OCI-LY7 (cell line): ENCODE results near the gene PLPP3. TPM values are rescaled to one million over a fixed set of nuclear protein-coding genes. Genes with fewer than 3 reads are reported as not detected.

Experiments
- BruUV-seq: library from RNA; stranded (reverse); fragments of 400-500 nt; replicated peaks from 2 replicates; lab custom pipeline; 2021; lab: Mats Ljungman, UMichigan
- CTCF ChIA-PET: fragments of 300-600 bp; sonication (Branson Sonifier 250); formaldehyde crosslinking; loops from one replicate; lab custom pipeline; 2022; ENCODE audit warnings: antibody characterized with exemption; ENCODE audit not compliant: unreplicated experiment; lab: Charles Lee
- POLR2A ChIA-PET: fragments of 300-600 bp; sonication (Branson Sonifier 250); formaldehyde crosslinking; loops from one replicate; lab custom pipeline; 2022; ENCODE audit warnings: antibody characterized with exemption; lab: Charles Lee
- DNase-seq: peaks from one replicate; pipeline ENCODE4 v3.0.0-alpha.2; 2015; ENCODE audit warnings: low spot score
- H2AFZ ChIP-seq: fragments of 200-600 bp; sonication (generic), shearing (Covaris generic); 2 replicates; pipeline ENCODE4 v1.6.1; 2014; ENCODE audit warnings: mild to moderate bottlenecking, antibody characterized with exemption, low read length, moderate library complexity
- H3K27ac ChIP-seq: fragments of 200-600 bp; sonication (generic); 2 replicates; pipeline ENCODE4 v1.5.1; 2014; ENCODE audit warnings: mixed run types, low read depth, mild to moderate bottlenecking, moderate library complexity, low read length, inconsistent platforms; ENCODE audit not compliant: poor library complexity, severe bottlenecking
- H3K36me3 ChIP-seq: fragments of 200-600 bp; sonication (generic); 2 replicates; pipeline ENCODE4 v1.6.1; 2014; ENCODE audit warnings: mild to moderate bottlenecking, antibody characterized with exemption, low read length, moderate library complexity, mixed read lengths; ENCODE audit not compliant: insufficient read depth
- H3K4me1 ChIP-seq: fragments of 200-600 bp; sonication (generic); 2 replicates; pipeline ENCODE4 v1.5.1; 2014; ENCODE audit warnings: mild to moderate bottlenecking, low read length; ENCODE audit not compliant: insufficient read depth, poor library complexity, severe bottlenecking
- H3K4me2 ChIP-seq: fragments of 200-600 bp; sonication (generic); 2 replicates; pipeline ENCODE4 v1.6.1; 2014; ENCODE audit warnings: mild to moderate bottlenecking, low read length
- H3K4me3 ChIP-seq: fragments of 200-600 bp; sonication (generic); 2 replicates; pipeline ENCODE4 v1.5.1; 2014; ENCODE audit warnings: mild to moderate bottlenecking, low read depth, low read length; ENCODE audit not compliant: poor library complexity, severe bottlenecking
- H3K79me2 ChIP-seq: fragments of 200-600 bp; sonication (generic); 2 replicates; pipeline ENCODE4 v1.6.1; 2016; ENCODE audit warnings: low read depth, mild to moderate bottlenecking, low read length, moderate library complexity, mixed read lengths; ENCODE audit not compliant: insufficient read depth
- H3K9me2 ChIP-seq: fragments of 200-600 bp; sonication (generic); 2 replicates; pipeline ENCODE4 v1.6.1; 2016; ENCODE audit warnings: mild to moderate bottlenecking, low read length, mixed read lengths; ENCODE audit not compliant: insufficient read depth
- H3K9me3 ChIP-seq: fragments of 200-600 bp; sonication (generic); 2 replicates; pipeline ENCODE4 v1.6.1; 2014; ENCODE audit warnings: mild to moderate bottlenecking, mixed run types, low read length, mixed read lengths
- H4K20me1 ChIP-seq: fragments of 200-600 bp; sonication (generic); 2 replicates; pipeline ENCODE4 v1.6.1; 2014; ENCODE audit warnings: mild to moderate bottlenecking, antibody characterized with exemption, low read length, moderate library complexity, mixed read lengths; ENCODE audit not compliant: insufficient read depth
- EZH2phosphoT487 ChIP-seq: fragments of 200-600 bp; sonication (generic); IDR thresholded peaks from 2 replicates; pipeline ENCODE4 v1.6.1; 2018; ENCODE audit warnings: low read depth, borderline replicate concordance, mild to moderate bottlenecking, mixed run types, antibody characterized with exemption, low read length, moderate library complexity, mixed read lengths
- intact Hi-C: fragments of 100-400 bp; cut with micrococcal nuclease; formaldehyde crosslinking; loops from one replicate; pipeline ENCODE4 v1.10.0; 2022; ENCODE audit not compliant: unreplicated experiment
- total RNA-seq, 2 experiments: library from RNA; depleted of rRNA in 1 of 2; stranded (reverse); fragments of >200 nt in 1 of 2; shearing (Covaris generic) in 1 of 2; gene quantifications; 2 replicates each; pipeline ENCODE4 v1.2.3, GENCODE V29; 2014 to 2022
- TF ChIP-seq, protein P1 (sequence below): fragments of 200-600 bp; sonication (generic); conservative IDR thresholded peaks from 2 replicates; pipeline ENCODE4 v1.5.1; 2014; ENCODE audit warnings: mild to moderate bottlenecking, antibody characterized with exemption, low read length, moderate library complexity, mixed read lengths

The PLPP3 gene
- total RNA-seq, 2 experiments from 2014 or later = 0.92 to 1.7 TPM

DNA sequence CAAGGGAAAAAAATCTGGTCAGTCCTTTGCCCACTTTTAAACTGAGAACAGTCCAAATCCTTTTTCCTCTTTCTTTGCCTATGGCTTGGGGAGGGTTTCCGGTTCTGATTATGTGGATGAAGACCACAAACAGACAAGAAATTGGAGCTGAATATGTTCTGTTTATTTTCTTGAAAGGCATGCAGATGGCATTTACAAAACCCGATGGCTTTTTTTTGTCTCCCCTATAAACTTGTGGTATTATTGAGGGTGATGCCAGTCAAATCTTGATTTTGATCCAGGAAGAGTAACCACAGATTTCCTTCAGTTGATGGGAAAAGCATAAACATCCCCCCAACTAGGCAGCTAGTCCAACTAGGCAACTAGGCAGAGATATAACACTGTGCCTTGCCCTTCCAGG, 38.9 kb downstream of the PLPP3 start:
- ChIA-PET POLR2A (interaction anchor here (1.3 kb wide), 1 partner anchor 8 kb away, joined by 5 read pairs; no protein-coding TSS in a partner anchor), CTCF (no interaction called here)
- Histone ChIP-seq H3K4me1 (no peaks in the 10 kb centered on the region), H3K36me3 (no peaks in the 10 kb centered on the region), H3K4me2 (no peak overlapping the region), H3K9me3 (no peaks in the 10 kb centered on the region), H3K4me3 (no peak overlapping the region), H4K20me1 (no peaks in the 10 kb centered on the region), H3K9me2 (no peaks in the 10 kb centered on the region; the same call in 1 of the 2 replicates), H3K27ac (no peak overlapping the region), H2AFZ (no peak overlapping the region), H3K79me2 (no peaks in the 10 kb centered on the region)
- no peak for DNase-seq
- TF ChIP-seq EZH2phosphoT487 = no peak
- TF ChIP-seq, protein P1, sequence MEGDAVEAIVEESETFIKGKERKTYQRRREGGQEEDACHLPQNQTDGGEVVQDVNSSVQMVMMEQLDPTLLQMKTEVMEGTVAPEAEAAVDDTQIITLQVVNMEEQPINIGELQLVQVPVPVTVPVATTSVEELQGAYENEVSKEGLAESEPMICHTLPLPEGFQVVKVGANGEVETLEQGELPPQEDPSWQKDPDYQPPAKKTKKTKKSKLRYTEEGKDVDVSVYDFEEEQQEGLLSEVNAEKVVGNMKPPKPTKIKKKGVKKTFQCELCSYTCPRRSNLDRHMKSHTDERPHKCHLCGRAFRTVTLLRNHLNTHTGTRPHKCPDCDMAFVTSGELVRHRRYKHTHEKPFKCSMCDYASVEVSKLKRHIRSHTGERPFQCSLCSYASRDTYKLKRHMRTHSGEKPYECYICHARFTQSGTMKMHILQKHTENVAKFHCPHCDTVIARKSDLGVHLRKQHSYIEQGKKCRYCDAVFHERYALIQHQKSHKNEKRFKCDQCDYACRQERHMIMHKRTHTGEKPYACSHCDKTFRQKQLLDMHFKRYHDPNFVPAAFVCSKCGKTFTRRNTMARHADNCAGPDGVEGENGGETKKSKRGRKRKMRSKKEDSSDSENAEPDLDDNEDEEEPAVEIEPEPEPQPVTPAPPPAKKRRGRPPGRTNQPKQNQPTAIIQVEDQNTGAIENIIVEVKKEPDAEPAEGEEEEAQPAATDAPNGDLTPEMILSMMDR = no peak
- intact Hi-C loops = no loop called here
- no TSS peak for BruUV-seq

DNA sequence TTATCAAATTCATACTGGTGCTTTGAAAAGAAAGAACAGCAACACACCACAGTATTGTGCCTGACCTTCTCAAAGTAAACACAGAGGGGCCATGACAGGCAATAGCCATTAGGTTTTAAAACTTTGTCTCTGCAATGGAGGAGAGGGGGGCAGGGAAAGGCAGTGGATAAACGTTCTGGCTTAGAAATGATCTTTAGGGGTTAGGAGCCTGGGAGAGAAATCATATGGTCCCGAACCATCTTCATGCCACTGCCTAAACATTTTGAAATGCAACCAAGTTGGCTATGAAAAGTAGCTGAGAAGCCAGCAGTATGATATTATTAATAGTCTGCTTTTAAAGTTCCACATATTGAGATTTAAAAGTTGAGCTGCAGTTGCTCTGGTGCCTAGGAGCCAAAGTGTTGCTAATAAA, 39.8 kb downstream of the PLPP3 start:
- Histone ChIP-seq H3K9me3 (no peaks in the 10 kb centered on the region), H3K4me3 (no peak overlapping the region), H3K27ac (no peak overlapping the region), H3K36me3 (no peaks in the 10 kb centered on the region), H2AFZ (no peak overlapping the region), H3K4me2 (no peak overlapping the region), H3K4me1 (no peaks in the 10 kb centered on the region), H3K9me2 (no peaks in the 10 kb centered on the region; the same call in 1 of the 2 replicates), H3K79me2 (no peaks in the 10 kb centered on the region), H4K20me1 (no peaks in the 10 kb centered on the region)
- TF ChIP-seq, protein P1 = no peak
- TF ChIP-seq EZH2phosphoT487 = no peak
- BruUV-seq = no TSS peak
- ChIA-PET CTCF (no interaction called here), POLR2A (interaction anchor here (0.6 kb wide), 1 partner anchor 1450 kb away, joined by 3 read pairs; no protein-coding TSS in a partner anchor)
- intact Hi-C loops = no loop called here
- no peak for DNase-seq

DNA sequence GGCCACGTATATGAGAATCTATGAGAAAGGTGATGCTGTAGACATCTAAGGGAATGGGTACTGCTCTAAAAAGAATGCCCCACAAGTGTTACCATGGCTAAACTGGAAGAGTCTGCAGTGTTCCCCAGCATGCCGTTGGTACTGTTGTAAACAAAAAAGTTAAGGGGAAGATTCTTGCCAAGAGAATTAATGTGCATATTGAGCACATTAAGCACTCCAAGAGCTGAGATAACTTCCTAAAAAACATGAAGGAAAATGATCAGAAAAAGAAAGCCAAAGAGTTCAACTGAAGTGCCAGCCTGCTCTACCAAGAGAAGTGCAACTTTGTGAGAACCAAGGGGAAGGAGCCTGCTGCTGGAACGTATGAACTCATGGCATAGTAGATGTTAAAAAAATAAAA, 40.8 kb downstream of the PLPP3 start:
- no peak overlapping the region for H3K4me2 ChIP-seq
- ChIA-PET CTCF (no interaction called here), POLR2A (interaction anchor here (0.6 to 1.5 kb wide), 2 partner anchors 11 to 21 kb away, joined by 3 read pairs; no protein-coding TSS in a partner anchor)
- intact Hi-C loops = no loop called here
- no peaks in the 10 kb centered on the region for H3K79me2 ChIP-seq
- TF ChIP-seq EZH2phosphoT487 = no peak
- TF ChIP-seq, protein P1 = no peak
- no peaks in the 10 kb centered on the region for H3K4me1 ChIP-seq
- no peaks in the 10 kb centered on the region for H4K20me1 ChIP-seq
- no peaks in the 10 kb centered on the region; the same call in 1 of the 2 replicates for H3K9me2 ChIP-seq
- H3K36me3 ChIP-seq = no peaks in the 10 kb centered on the region
- BruUV-seq = no TSS peak
- no peak overlapping the region for H3K4me3 ChIP-seq
- DNase-seq = no peak
- H2AFZ ChIP-seq = no peak overlapping the region
- no peak overlapping the region for H3K27ac ChIP-seq
- no peaks in the 10 kb centered on the region for H3K9me3 ChIP-seq
